ENCODE results near the gene OR6A2.

GRCh38 chr11:6834021-6834420, 34.5 kb upstream of the OR6A2 start:
- no peak for TF ChIP-seq CTCF (IDR thresholded peaks at IDR 0.05; ENCODE audit: poor library complexity)
- TF ChIP-seq EZH2 (IDR thresholded peaks at IDR 0.05; ENCODE audit: borderline replicate concordance): no peak
